HG03280 (cell line): ENCODE measurements around the gene CADM4.
"Not testable (repeated sequence)": the region's sequence is repeated elsewhere in the genome, so short reads cannot be mapped to it uniquely, and the experiment has no call there.

ENCODE experiments used
- ATAC-seq: cut with Tn5 transposase; IDR thresholded peaks from one replicate; pipeline ENCODE4 v1.9.1; 2021; ENCODE audit warnings: mild to moderate bottlenecking, moderate library complexity; ENCODE audit not compliant: unreplicated experiment

CADM4 gene

DNA sequence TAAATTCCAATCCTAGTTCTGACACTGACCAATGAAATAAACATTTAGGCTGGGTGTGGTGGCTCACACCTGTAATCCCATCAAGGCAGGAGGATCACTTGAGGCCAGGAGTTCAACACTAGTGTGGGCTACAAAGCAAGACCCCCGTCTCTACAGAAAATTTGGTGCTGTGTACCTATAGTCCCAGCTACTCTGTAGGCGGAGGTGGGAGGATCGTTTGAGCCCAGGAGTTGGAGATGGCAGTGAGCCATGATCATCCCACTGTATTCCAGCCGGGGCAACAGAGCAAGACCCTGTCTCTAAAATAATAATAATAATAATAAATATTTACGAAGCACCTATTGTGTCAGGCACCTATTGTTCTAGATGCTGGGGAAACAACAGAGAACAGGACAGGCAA, 50.4 kb downstream of the CADM4 start:
- ATAC-seq, result no peak

DNA sequence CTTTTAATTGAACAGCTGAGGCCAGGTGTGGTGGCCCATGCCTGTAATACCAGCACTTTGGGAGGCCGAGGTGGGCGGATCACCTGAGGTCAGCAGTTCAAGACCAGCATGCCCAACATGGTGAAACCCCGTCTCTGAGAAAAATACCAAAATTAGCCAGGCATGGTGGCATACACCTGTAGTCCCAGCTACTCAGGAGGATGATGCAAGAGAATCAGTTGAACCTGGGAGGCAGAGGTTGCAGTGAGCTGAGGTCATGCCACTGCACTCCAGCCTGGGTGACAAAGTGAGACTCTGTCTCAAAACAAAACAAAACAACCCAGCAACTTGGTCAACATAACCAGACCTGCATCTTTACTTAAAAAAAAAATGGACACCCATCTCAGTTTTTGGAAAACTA, 52.6 kb downstream of the CADM4 start:
- not testable (repeated sequence) for ATAC-seq

DNA sequence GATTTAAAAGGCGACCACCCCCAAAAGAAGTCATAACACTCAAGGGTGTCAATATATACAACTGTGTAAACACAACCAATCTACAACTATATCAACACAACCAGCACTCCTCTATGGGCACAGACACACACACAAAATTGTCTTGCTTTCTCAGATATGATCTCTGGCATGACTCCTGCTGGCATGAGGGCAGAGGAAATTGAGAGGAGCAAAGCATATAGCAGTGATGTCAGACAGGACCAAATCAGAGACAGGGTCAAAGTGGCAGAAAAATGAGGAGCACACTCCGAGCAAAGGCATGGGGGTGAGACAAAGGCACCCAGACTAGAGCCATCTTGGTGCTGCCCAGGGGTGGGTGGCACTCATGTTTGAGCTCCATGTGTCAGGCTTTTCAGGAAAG, 53.3 kb downstream of the CADM4 start:
- ATAC-seq, result no peak

DNA sequence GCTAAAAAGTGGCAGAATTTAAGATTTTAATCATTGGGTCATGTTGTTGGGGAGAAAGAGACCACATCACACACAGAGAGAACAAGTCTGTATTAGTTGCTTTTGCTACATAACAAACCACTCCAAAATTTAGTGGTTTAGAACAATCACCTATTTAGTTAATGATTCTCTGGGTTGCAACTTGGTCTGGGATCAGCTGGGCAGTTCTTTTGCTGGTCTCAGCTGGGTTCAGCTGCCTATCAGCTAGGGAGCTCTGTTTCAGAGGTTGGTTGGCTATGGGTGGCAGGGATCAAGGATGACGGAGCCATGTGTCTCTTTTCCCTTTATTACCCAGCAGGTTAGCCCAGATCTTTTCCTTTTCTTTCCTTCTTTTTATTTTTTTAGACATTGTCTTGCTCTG, 55.2 kb downstream of the CADM4 start:
- ATAC-seq, result no peak

DNA sequence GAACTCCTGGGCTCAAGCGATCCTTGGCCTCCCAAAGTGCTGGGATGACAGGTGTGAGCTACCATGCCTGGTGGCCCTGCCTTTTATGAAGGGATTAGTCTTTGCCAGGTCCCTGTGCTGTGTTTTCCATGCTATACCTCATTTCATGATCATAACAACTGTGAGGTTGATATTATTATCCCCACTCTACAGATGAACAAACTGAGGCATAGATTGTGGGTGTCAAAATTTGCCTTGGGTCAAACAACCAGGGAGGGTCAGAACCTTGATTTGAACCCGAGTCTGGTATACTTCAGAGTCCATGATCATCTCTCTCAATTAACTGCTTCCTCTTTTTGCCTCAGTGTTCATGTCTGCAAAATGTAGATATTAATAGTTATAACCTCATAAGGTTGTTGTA, 57.2 kb downstream of the CADM4 start:
- no peak for ATAC-seq

DNA sequence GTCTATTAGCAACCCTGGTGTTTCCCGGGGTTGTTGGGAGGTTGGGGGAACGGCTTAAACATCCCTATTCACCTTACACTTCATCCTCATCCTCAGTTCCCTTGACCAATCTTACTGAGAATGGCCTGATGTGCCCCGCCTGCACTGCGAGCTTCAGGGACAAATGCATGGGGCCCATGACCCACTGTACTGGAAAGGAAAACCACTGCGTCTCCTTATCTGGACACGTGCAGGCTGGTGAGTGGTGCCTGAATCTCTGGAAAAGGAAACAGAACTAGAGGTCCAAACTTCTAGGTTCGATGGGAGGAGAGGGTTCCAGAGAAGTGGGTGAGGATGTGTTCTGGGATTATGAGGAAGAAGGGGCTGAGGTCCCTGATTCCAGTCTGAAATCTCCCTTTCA, 58.2 kb downstream of the CADM4 start:
- ATAC-seq, result no peak

DNA sequence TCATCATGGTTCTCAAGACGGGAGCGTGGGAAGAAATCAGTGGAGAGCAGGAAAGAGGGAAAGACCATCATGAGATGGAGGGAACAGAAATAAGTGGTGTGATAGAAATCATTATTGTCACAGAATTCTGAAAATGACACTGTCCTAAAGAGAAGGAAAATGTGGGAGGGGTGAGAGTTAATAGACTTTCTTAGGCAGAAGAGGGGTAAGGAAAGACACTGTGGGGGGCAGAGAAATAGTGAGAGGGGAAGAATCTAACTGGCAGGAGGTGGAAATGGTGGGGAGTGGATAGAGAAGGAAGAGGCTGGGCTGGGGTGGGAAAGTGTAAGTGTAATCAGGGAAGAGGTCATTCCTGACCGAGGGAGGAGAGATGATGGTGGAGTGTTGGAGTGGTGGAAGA, 60.9 kb downstream of the CADM4 start:
- ATAC-seq, result no peak

DNA sequence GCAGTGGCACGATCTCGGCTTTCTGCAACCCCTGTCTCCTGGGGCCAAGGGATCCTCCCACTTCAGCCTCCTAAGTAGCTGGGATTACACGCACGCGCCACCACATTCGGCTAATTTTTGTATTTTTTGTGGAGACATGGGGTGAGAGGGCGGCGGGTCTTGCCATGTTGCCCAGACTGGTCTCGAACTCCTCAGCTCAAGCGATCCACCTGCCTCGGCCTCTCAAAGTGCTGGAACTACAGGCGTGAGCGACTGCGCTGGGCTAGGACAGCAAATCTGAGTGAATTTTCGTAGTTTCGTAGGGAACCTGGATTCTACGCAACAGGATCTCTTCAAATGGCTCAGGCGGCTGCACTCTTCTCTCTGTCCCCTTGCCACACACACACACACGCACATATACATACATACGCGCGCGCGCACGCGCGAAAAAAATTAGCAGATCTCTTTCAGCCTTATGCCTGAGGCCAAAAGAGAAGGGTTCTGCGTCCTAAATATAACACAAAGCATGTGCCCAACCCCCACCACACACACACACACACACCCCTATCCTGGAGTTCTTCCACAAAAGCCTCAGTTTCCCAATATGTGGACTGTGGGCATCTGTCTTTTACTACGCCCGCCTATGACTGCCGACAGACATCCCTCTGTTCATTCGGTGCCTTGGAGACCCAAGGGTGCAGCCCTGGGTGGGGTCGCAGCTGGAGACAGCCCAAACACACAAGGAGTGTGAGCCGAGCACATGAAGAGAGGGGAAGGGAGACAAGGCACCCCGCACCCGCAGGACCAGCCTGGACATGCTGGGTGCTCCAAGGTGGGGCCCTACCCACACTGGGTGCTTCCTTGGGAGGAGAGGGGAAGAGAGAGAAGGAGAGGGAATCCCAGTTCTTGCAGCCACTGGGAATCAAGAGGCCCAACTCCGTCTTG, 63.4 kb downstream of the CADM4 start:
- no peak for ATAC-seq

DNA sequence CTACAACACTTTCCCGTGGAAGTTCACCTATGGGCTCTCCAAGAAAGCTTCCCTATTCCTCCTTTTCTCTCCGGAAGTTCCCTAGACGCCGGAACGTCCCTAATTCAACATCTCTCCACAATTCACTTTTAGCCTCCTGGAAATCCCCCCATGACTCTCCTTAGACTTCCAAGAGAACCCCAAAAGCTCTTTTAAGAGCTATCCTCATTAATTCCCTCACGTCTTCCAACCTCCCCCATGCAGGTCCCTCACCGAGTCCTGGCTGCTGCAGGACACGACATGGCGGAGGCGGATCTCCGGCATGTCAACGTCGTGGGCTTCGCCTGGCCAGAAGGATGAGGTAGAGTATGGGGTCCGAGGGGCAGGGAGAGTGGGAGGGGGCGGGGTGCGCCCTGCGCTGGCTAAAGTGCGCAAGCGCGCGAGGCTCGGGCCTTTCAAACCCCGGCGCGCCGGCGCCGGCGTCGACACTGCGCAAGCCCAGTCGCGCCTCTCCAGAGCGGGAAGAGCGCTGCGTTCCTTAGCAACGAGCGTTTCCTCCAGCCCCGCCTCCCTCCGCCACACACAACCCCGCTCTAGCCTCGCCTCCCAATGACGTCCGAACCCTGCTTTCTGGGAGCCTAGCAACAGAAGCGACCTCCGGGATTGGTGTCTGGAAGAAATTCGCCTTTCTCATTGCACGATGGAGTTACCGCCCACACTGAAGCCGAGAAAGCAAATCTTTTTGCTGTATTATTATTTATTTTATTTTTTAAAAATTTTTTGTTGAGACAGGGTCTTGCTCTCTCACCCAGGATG, 64.3 kb downstream of the CADM4 start, which contains the start of the genes PINLYP and XRCC1:
Gene PINLYP, plus strand, starts transcription at position 646 of the 795 bp plus-strand sequence. CDS start 1,391 bp downstream, outside the sequence.
Gene XRCC1, minus strand, starts transcription at position 372 of the 795 bp plus-strand sequence. Its CDS starts 69 bp downstream, at position 303.
- ATAC-seq, result peak; percentile 98

DNA sequence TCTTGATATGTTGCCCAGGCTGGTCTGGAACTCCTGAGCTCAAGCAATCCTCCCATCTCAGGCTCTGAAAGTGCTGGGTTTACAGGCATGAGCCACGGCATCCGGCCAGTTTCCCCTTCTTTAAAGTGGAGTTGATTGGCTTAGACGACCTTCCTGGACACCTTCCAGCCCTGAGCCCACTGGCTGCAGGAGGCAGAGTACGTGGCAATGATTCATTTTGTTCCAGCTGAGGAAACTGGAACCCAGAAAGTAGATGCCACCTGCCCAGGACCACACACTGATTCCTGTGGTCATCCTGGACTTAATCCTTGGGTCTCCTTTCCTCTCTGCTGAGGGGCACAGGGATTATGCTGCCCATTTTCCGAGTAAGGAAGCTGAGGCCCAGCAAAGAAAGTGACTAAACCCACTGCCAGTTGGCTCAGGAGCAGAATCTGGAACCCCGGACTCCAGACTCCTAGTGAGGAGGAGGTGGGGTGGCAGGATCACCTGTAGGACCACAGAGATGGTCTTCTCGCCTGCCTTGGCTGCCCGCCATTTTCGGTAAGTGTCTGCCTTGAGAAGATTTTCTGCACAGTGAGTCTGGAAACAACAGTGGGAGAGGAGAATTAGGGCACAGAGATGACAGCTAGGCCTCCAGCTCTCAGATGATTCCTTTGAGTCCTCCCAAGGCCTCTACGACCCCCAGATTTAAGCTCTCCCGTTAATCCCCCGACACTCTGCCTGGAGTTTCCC, 65.1 kb downstream of the CADM4 start:
- ATAC-seq, result no peak
